NCI-H2171 treated with DMSO at 0.1 percent for 48 hours (cell line): ENCODE data around the gene AXIN1.
"Not testable (repeated sequence)": the region's sequence is repeated elsewhere in the genome, so short reads cannot be mapped to it uniquely, and the experiment has no call there.

ENCODE experiments used
- DNase-seq: peaks from one replicate; lab custom pipeline; 2025; lab: John Stamatoyannopoulos, UW

Gene AXIN1

GRCh38 chr16:369275-369865 lies 16.8 kb upstream of the AXIN1 start:
- DNase-seq = no peak

DNA sequence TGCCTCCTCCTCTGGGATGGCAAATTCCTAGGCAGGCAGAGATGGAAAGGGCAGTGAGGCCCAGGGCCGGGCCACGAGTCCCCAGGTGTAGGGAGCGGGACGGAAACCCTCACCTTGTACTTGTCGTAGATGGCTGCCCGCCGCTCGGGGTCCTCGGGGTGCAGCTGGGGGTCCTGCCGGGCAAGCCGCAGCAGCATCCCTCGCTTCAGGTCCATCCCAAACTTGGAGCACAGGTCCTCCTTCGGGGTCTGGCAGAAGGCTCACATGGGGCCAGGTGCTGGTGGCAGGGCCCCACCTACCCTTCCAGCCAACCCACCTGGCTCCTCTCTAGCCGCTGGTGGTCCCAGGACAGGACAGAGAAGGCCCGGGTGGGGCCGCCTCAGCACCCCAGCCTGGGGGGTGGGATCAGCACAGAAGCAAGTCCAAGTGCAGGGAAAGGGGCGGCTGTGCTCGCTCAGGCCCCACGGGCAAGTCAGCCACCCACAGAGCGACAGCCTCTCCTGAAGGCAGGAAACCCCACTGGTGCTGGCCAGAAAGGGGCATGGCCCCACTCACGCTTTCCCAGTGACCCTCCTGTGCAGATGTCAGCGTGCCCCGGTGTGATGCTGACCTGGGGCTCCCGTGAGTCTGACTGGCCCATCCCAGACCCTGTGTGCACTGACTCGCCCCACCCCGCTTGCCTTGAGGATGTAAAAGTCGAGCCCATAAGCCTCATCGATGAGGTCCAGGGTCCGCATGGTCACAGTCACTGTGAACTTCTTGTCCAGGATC lies 16.1 kb upstream of the AXIN1 start:
- no peak for DNase-seq

- DNase-seq = no peak
Measured at GRCh38 chr16:367333-367903, 14.9 kb upstream of the AXIN1 start.

- no peak for DNase-seq
Measured at GRCh38 chr16:366476-366875, 14.0 kb upstream of the AXIN1 start.

DNA sequence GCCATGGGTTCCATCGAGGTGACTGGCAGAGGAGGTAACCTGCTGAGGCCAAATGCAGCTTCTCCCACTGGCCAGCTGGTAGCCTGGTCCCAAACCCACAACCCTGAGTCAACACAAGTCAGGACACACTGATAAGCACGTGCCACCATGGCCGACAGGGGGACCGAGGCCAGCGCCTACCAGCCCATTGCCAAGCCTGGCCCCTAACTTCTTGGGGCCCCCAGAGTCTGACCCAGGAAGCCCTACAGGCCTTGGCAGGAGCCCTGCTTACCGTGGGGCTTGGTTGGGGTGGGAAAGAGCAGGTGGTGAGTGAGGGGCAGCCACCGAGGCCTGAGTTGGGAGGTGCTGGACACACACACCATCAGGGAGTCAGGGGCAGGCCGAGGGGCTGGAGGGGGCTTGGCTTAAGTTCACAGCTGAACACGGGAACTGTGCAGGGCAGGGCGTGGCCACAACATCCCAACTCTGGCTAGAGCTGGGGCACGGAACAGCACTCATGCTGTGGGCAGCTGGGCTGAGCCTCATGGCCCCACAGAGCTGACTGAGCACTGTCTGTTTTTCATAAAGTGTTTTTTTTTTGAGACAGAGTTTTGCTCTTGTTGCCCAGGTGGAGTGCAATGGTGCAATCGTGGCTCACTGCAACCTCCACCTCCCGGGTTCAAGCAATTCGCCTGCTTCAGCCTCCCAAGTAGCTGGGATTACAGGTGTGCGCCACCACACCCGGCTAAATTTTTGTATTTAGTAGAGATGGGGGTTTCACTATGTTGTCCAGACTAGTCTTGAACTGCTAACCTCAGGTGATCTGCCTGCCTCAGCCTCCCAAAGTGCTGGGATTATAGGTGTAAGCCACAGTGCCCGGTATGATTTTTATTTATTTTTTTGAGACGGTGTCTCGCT lies 12.3 kb upstream of the AXIN1 start:
- no peak for DNase-seq

GRCh38 chr16:363766-364490 lies 11.4 kb upstream of the AXIN1 start:
- no peak for DNase-seq

GRCh38 chr16:363110-363765 lies 10.7 kb upstream of the AXIN1 start:
- no peak for DNase-seq

DNA sequence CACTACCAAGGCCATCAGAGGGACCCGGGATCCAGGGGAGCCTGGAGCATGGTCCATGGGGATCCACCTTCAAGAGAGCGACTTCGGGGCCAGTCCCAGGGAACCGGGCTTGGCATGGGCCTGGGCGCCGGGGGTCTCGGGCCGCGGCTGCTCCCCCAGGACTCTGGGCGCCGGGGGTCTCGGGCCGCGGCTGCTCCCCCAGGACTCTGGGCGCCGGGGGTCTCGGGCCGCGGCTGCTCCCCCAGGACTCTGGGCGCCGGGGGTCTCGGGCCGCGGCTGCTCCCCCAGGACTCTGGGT lies 10.1 kb upstream of the AXIN1 start:
- DNase-seq = not testable (repeated sequence)

GRCh38 chr16:361872-362701 lies 9.6 kb upstream of the AXIN1 start:
- DNase-seq = peak; percentile 79

DNA sequence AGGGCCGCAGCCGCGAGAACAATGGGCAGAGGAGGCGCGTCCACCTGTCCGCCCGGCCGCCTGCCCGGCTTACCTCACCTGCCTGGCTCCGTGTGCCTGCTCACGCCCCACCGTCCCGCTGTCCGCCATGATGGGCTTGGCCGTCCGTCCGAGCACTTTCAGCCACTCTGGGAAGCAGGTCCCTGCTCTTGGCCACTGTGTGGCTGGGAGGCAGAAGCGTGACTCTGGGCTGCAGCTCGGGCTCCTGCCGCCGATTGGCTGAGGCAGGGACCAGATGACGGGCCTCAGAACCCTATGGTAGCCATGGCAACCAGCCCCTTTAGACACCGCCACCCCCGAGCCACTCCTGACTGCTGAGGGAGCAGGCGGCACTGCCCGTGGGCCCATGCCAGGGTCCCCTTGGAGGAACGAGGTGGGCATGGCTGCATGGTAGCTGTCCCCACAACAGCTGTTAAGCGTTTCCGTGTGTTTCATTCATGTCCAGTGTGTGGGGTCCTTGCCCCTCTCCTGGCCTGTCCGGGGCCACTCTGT lies 8.9 kb upstream of the AXIN1 start:
- DNase-seq = no peak

DNA sequence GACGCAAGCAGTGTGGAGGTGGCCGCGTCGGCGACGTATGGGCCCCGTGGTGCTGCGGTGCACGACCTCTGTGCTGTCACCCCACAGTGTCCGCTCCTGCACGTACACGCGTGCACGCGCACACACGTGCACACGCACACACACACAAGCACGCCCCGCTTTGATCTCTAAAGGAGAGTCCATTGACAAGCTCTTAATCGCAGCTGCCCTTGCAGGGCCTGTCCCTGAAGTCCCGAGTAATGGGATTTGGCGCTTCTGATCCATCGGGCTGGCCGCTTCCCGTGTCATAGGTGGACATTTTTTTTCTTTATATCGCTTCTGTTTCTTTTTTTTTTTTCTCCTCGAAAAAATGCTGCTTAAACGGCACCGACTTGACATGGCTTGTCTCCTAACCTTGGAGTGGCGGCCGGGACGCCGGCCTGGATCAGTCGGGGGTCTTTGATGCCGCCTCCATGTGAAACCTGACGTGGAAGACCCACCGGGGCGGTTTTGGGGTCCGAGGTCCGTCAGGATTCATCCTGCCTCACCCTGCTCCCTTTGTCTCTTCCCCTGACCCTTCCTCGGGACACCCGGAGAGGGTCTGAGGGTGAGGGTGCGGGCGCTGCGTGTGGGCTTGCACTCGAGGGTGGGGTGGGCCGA lies 8.3 kb upstream of the AXIN1 start:
- no peak for DNase-seq

GRCh38 chr16:359871-360697 lies 7.6 kb upstream of the AXIN1 start:
- DNase-seq = no peak

GRCh38 chr16:359067-359763 lies 6.7 kb upstream of the AXIN1 start:
- no peak for DNase-seq

- no peak for DNase-seq
Measured at GRCh38 chr16:356741-357140, 4.2 kb upstream of the AXIN1 start.

GRCh38 chr16:354971-355461 lies 2.5 kb upstream of the AXIN1 start:
- DNase-seq = no peak

DNA sequence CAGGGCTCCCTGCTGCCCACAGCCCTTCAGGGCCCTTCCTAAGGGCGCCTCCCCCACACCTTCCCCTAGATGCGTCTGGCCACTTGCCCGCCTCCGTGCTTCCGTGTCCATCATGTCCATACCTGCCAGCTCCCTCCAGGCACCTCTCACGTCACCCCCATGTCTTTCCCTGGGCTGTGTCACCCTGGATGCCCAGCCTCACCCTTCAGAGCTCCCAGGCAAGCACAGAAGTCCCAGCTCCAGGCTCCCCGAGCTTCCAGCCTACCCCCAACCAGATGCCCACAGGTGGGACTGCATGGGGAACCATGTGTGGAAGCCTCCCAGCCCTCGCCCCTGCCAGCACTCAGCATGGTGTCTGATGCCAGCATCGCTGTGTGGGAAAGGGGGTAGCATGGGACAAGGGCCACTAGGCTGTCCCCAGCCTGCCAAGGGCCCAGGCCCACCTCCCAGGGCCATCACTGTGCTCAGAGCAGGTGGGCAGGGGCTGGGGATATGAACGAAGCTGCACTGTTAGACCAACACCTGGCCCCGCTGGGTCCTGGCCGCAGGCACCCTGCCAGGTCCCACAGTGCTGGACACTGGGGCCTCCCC lies 1.9 kb upstream of the AXIN1 start:
- DNase-seq = no peak

DNA sequence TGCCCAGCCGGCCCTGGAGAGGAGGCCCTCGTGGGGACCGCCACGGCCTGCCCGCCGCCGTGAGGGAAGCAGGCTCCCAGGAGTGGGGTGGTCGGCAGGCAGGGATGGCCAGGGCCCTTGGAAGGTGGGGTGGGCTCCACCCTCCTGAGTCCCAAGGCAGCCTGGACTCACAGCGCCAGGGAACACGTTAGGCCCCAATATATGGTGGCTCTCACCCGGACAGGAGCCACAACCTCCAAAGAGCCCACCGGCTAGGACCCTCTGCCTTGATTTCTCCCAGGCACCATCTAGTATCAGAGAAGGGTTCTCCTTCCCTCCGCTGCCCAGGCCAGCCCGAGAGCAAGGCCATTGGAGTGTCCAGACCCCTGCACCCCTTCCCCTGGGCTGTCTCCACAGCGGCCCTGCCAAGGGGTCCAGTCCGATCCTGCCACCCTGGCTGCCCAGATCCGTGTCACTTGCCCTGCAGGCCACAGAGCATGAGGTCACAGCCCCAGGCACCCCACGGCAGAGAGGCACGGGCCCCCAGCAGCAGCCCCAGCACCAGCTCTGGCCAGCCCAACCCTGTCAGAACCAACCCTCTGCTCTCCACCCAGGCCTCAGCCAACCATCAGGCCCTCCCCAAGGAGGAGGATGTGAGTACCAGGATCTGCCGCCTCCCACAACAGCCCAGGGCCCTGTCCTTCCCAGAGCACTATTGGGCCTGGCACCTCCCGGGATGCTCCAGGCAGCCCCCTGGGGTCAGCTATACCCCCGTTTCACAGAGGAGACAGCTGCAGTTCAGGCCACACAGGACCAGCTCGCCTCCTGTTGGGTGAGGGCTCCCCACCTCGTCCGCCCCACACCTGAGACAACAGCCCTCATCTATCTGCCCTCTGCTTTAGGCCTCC lies 1.1 kb upstream of the AXIN1 start:
- DNase-seq = no peak
